ENCODE measurements around the gene NBAS. TPM values are rescaled to one million over a fixed set of nuclear protein-coding genes. Genes with fewer than 3 reads are reported as not detected.

The NBAS gene
- total and polyA plus RNA-seq, 2 of the 4 experiments (the other 2 are of a cell fraction): 22.3 to 105 TPM

GRCh38 chr2:15316370-15316814 is 244.7 kb downstream of the NBAS start:
- no peak overlapping the region for H3K4me2 ChIP-seq (ENCODE audit: low read depth, low read length)
- no peak overlapping the region for H3K9ac ChIP-seq (ENCODE audit: low read depth, low read length)
- H2BK120ac ChIP-seq (ENCODE audit: low read depth, low read length): no peak overlapping the region
- no peak overlapping the region for H3K4ac ChIP-seq (ENCODE audit: low read depth, low read length)
- H2AK5ac ChIP-seq (ENCODE audit: low read depth, low read length): no peak overlapping the region
- peaks cover 0 to 6% of the 10 kb centered on the region in 2 experiments; a peak in 1 of 4 replicates for H3K79me1 ChIP-seq (ENCODE audit: low read depth in 1 of 2, low read length in 2 of 2)
- no peak overlapping the region for H4K91ac ChIP-seq (ENCODE audit: insufficient read depth, low read depth, low read length)
- no peak overlapping the region for H4K5ac ChIP-seq (ENCODE audit: low read depth, low read length)
- in situ Hi-C loops (cut with MboI; ENCODE audit: low sequenced_read_pairs): no loop called here
- no peaks in the 10 kb centered on the region for H4K20me1 ChIP-seq (ENCODE audit: insufficient read depth, low read length)
- no peak overlapping the region for H3K14ac ChIP-seq (replicated peaks; ENCODE audit: low read depth, low read length)
- H3K4me3 ChIP-seq (ENCODE audit: insufficient read depth, low read depth, low read length): no peak overlapping the region
- dilution Hi-C loops (cut with HindIII; ENCODE audit: low sequenced_read_pairs, unreplicated experiment): no loop called here
- BruUV-seq (replicated peaks): no TSS peak
- ChIA-PET CTCF (no interaction called here), POLR2A (ENCODE audit: unreplicated experiment) (no interaction called here)
- H2BK5ac ChIP-seq (ENCODE audit: low read depth, low read length, poor library complexity, severe bottlenecking): no peak overlapping the region
- H3K36me3 ChIP-seq (ENCODE audit: control insufficient read depth, insufficient read depth, low read length): no peaks in the 10 kb centered on the region
- no peaks in the 10 kb centered on the region for H3K27me3 ChIP-seq (ENCODE audit: control insufficient read depth, insufficient read depth, low read length)
- no peaks in the 10 kb centered on the region for H3K9me1 ChIP-seq (ENCODE audit: insufficient read depth, low read length)
- no peak overlapping the region for H3K56ac ChIP-seq (ENCODE audit: extremely low read depth, insufficient read depth, low read length)
- no peaks in the 10 kb centered on the region for H3K9me3 ChIP-seq (ENCODE audit: control insufficient read depth, insufficient read depth, low read length)
- no peak overlapping the region for H3K27ac ChIP-seq (ENCODE audit: insufficient read depth, low read length)
- no peak overlapping the region for H2AFZ ChIP-seq (replicated peaks; ENCODE audit: low read length, poor library complexity)
- no peak overlapping the region for H3K18ac ChIP-seq (ENCODE audit: low read depth, low read length)
- no peak for TF ChIP-seq MXI1 (IDR thresholded peaks at IDR 0.05; ENCODE audit: borderline replicate concordance, low read depth, low read length)
- TF ChIP-seq MAZ (IDR thresholded peaks at IDR 0.05; ENCODE audit: borderline replicate concordance, low read depth, low read length): no peak
- TF ChIP-seq RAD21 (IDR thresholded peaks at IDR 0.05; ENCODE audit: low read length): no peak
- TF ChIP-seq MAFK (IDR thresholded peaks at IDR 0.05; ENCODE audit: low read depth, low read length): no peak
- TF ChIP-seq CHD1 (IDR thresholded peaks at IDR 0.05; ENCODE audit: low read depth, low read length): no peak
- TF ChIP-seq BHLHE40 (IDR thresholded peaks at IDR 0.05; ENCODE audit: low read depth, low read length): no peak
- TF ChIP-seq FOS (IDR thresholded peaks at IDR 0.05; ENCODE audit: low read depth, low read length): no peak
- no peak for TF ChIP-seq CEBPB (IDR thresholded peaks at IDR 0.05; ENCODE audit: low read depth, low read length)
- no peak for TF ChIP-seq CTCF (conservative IDR thresholded peaks at IDR 0.05; ENCODE audit: low read depth, low read length)
- no peak for TF ChIP-seq ELK1 (IDR thresholded peaks at IDR 0.05; ENCODE audit: borderline replicate concordance, low read depth, low read length)
- TF ChIP-seq POLR2A (IDR thresholded peaks at IDR 0.05; ENCODE audit: low read depth, low read length): no peak
- no peak for TF ChIP-seq NFE2L2 (IDR thresholded peaks at IDR 0.05; ENCODE audit: low read depth, low read length)
- TF ChIP-seq RFX5 (IDR thresholded peaks at IDR 0.05; ENCODE audit: low read depth, low read length): no peak
- no peak for TF ChIP-seq SMC3 (IDR thresholded peaks at IDR 0.05; ENCODE audit: low read depth, low read length)
- no peak for TF ChIP-seq USF2 (IDR thresholded peaks at IDR 0.05; ENCODE audit: low read depth, low read length)
- no peak for TF ChIP-seq RCOR1 (IDR thresholded peaks at IDR 0.05; ENCODE audit: insufficient replicate concordance, low read length)
- no peak overlapping the region for H2BK20ac ChIP-seq (ENCODE audit: low read depth, low read length)
- no peak overlapping the region for H2AK9ac ChIP-seq (replicated peaks; ENCODE audit: low read depth, low read length, poor library complexity)
- ATAC-seq (ENCODE audit: low read depth) (no peak), DNase-seq (no peak)
- intact Hi-C loops (cut with micrococcal nuclease): no loop called here
- WGBS, 2 experiments (ENCODE audit: extremely low coverage in 2 of 2, insufficient read length in 1 of 2): 90% methylated on average over 2 of the region's 12 CpGs; no CpG with 5 or more reads in 1 of the 2 experiments
- no peak overlapping the region for H3K23ac ChIP-seq (ENCODE audit: low read depth, low read length)
- H4K8ac ChIP-seq (ENCODE audit: low read depth in 2 of 2, low read length in 2 of 2): no peak overlapping the region
- no peaks in the 10 kb centered on the region; the same call in 1 of the 2 replicates for H3K4me1 ChIP-seq (ENCODE audit: control insufficient read depth, insufficient read depth, low read length)
- no peak overlapping the region for H2BK15ac ChIP-seq (ENCODE audit: low read depth, low read length)

Data from IMR-90 (cell line).